Measurements from ENCODE around the gene FMO2.
A peak's percentile ranks its signal among the peaks of the same experiment; 100 is the strongest.

Gene FMO2

DNA sequence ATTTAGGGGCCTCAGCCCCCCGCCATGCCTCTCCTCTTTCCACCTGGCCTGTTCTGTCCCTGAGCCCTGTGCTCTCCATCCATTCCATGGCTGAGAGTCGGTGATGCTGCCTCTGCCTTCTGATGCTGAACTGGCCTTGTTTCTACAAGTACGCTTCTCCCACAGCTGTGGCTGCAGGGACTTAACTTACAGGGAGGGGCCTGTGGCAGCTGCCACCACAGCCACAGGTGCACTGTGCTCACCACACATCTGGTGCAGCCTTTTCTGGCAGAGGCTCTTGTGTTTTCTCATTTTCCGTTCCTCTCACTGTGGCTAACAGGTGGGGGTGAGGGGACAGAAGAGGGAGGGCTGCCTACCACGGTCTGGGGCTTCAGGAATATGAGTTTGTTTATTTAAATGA, 67.4 kb downstream of the FMO2 start:
- DNase-seq (ENCODE audit: low read depth in 2 of 2): no peak
- TF ChIP-seq, protein P1, sequence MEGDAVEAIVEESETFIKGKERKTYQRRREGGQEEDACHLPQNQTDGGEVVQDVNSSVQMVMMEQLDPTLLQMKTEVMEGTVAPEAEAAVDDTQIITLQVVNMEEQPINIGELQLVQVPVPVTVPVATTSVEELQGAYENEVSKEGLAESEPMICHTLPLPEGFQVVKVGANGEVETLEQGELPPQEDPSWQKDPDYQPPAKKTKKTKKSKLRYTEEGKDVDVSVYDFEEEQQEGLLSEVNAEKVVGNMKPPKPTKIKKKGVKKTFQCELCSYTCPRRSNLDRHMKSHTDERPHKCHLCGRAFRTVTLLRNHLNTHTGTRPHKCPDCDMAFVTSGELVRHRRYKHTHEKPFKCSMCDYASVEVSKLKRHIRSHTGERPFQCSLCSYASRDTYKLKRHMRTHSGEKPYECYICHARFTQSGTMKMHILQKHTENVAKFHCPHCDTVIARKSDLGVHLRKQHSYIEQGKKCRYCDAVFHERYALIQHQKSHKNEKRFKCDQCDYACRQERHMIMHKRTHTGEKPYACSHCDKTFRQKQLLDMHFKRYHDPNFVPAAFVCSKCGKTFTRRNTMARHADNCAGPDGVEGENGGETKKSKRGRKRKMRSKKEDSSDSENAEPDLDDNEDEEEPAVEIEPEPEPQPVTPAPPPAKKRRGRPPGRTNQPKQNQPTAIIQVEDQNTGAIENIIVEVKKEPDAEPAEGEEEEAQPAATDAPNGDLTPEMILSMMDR (IDR thresholded peaks at IDR 0.05; ENCODE audit: low read depth, low read length): no peak
- no peak overlapping the region for H3K4me3 ChIP-seq (replicated peaks in 1 of 2; ENCODE audit: low read depth in 2 of 2, low read length in 2 of 2)

DNA sequence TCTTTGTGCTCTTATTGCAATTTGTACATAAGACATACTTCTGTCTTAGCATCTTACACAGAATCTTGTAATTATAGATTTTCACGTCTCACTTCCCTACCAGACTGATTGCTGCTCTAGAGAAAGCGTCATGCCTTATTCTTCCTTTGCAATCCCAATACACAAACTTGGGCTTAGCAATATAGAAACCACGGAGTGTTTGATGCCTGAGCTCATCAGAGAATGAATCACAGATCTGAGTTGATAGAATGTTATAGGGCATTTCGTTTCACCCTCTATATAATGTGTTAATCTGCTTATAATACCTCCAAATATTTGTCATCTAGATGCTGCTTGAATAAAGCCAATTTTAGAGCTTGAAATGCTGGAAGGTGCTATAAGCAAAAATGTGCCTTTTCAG, 69.8 kb downstream of the FMO2 start:
- TF ChIP-seq, protein P1 (IDR thresholded peaks at IDR 0.05; ENCODE audit: low read depth, low read length): no peak
- no peak overlapping the region for H3K4me3 ChIP-seq (replicated peaks in 1 of 2; ENCODE audit: low read depth in 2 of 2, low read length in 2 of 2)
- peak in 1 of 2 donors; percentile 21 for DNase-seq (ENCODE audit: low read depth in 2 of 2)

DNA sequence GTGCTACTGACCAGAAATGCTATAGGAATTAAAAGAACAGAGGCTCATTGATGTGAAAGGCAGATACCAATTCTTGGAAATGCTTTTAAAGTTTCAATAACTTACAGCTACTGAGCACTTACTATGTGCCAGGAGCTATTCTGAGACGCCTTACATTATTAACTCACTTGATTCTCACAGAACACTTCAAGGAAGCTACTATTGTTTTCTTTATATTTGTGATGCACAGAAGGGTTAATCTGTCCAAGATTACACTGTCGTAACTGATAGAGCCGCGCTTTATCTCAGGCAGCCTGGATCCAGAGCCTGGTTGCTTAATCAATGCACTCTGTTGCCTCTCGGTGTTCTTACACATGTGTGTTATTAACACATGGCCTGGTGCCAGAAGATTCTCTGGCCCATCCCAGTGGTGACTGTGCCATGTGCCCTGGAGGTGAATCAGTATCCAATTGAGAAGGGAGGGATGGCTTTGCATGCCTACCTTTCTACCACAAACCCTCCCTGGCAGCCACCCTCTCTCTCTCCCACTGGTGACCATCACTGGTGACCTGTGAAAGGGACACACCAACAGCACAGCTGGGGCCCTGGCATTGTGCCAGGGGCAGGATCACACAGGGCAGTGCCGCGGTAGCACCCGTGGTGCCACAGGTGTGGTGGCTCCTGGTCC, 72.0 kb downstream of the FMO2 start:
- DNase-seq (ENCODE audit: low read depth in 2 of 2): peak; percentile 24 to 27
- no peak overlapping the region for H3K4me3 ChIP-seq (replicated peaks in 1 of 2; ENCODE audit: low read depth in 2 of 2, low read length in 2 of 2)
- TF ChIP-seq, protein P1 (IDR thresholded peaks at IDR 0.05; ENCODE audit: low read depth, low read length): no peak

DNA sequence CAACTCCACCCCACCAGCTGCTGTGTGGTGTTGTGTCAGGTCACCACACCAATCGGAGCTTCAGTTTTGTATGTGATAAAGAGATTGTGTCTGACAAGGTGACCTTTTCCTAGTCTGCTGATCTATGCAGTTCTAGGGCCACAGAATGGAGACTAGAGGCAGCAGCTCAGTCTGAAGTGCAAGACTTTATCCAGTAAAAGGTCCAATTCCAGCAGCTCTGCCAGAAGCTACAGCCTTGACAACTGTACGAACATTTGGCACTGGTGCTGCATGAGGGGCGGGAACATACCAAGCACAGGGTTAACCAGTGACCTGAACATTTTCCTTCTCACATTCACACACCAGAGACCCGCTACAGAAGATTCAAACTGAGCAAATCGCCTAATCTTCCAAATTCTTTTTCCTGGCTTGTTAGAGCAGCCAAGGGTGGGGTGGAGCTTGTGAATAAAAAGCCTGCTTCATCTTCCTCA, 72.5 kb downstream of the FMO2 start:
- no peak overlapping the region for H3K4me3 ChIP-seq (replicated peaks in 1 of 2; ENCODE audit: low read depth in 2 of 2, low read length in 2 of 2)
- DNase-seq (ENCODE audit: low read depth in 2 of 2): peak in 1 of 2 donors; percentile 29
- TF ChIP-seq, protein P1 (IDR thresholded peaks at IDR 0.05; ENCODE audit: low read depth, low read length): no peak

DNA sequence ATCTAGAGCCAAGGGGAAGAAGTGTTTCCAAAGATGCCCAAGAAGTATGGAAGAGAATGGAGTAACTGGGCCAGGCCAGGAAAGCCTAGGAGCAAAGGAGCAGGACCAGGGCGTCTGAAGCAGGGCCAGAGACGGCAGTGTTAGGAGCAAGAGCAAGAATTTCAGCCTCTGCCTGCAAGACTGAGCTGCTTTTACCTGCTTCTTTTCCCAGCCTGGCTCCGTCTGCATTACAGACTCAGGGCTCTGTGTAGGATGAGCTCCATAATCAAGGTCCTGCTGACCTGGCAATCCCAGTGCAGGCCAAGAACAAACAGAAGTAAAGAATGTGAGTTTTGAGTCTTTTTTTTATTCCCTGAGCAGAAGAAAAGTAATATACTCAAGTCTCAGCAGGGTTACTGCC, 73.3 kb downstream of the FMO2 start:
- H3K4me3 ChIP-seq (replicated peaks in 1 of 2; ENCODE audit: low read depth in 2 of 2, low read length in 2 of 2): no peak overlapping the region
- TF ChIP-seq, protein P1 (IDR thresholded peaks at IDR 0.05; ENCODE audit: low read depth, low read length): no peak
- DNase-seq (ENCODE audit: low read depth in 2 of 2): no peak

DNA sequence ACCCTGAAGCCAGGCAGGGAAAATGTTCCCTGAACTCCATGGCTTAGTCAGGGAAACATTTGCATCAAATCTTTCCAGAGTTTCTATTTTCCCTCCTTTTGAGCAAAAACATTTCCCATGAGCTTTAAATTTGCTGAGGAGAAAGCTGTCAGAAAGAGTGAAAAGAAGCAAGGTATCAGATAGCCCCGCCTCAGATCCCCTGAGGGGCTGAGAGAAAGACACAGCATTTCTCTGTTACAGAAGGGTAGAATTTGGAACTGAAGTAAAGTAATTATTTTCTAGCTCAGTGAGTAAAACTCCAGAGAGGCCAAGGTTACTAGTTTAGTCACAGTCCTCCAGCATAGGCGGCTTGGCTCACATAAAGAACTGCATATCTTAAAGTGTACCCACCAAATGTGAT, 73.8 kb downstream of the FMO2 start:
- DNase-seq (ENCODE audit: low read depth in 2 of 2): no peak
- TF ChIP-seq, protein P1 (IDR thresholded peaks at IDR 0.05; ENCODE audit: low read depth, low read length): no peak
- no peak overlapping the region for H3K4me3 ChIP-seq (replicated peaks in 1 of 2; ENCODE audit: low read depth in 2 of 2, low read length in 2 of 2)

Data from cardiac fibroblast (primary cell).